Caco-2 (cell line): ENCODE measurements around the gene SLC25A41. TPM values are rescaled to one million over a fixed set of nuclear protein-coding genes. Genes with fewer than 3 reads are reported as not detected.

ENCODE experiments used
- BruUV-seq: library from RNA; stranded (reverse); fragments of 400-500 nt; replicated peaks from 2 replicates; lab custom pipeline; 2021; lab: Mats Ljungman, UMichigan
- CTCF ChIA-PET: fragments of 300-600 bp; sonication (Branson Sonifier 250); formaldehyde crosslinking; loops from one replicate; lab custom pipeline; 2022; ENCODE audit warnings: antibody characterized with exemption; lab: Charles Lee
- POLR2A ChIA-PET: fragments of 300-600 bp; sonication (Branson Sonifier 250); formaldehyde crosslinking; loops from one replicate; lab custom pipeline; 2022; ENCODE audit warnings: antibody characterized with exemption; lab: Charles Lee
- DNase-seq, 2 experiments: peaks; one replicate each; pipeline versions ENCODE4 v3.0.0 to v3.0.0-alpha.2; 2020 to 2022
- H3K27me3 ChIP-seq: replicated peaks from 2 replicates; pipeline ENCODE4 v1.6.0; 2011; ENCODE audit warnings: low read length; ENCODE audit not compliant: control insufficient read depth, insufficient read depth
- H3K36me3 ChIP-seq: 2 replicates; pipeline ENCODE4 v1.5.1; 2011; ENCODE audit warnings: low read length; ENCODE audit not compliant: control insufficient read depth, insufficient read depth
- H3K4me1 ChIP-seq: fragments of 250-450 bp; sonication (Bioruptor Pico); 2 replicates; pipeline ENCODE4 v1.5.1; 2020; ENCODE audit warnings: mild to moderate bottlenecking
- H3K4me3 ChIP-seq: 2 replicates; pipeline ENCODE4 v1.5.1; 2011; ENCODE audit warnings: low read depth, mild to moderate bottlenecking, control low read depth, low read length
- H3K9me3 ChIP-seq: fragments of 250-450 bp; sonication (Bioruptor Pico); 2 replicates; pipeline ENCODE4 v1.5.1; 2020; ENCODE audit warnings: mild to moderate bottlenecking, moderate library complexity
- H3K27ac Mint-ChIP-seq: one replicate; pipeline ENCODE4 v1.8.0; 2022; ENCODE audit warnings: mixed read lengths; ENCODE audit not compliant: unreplicated experiment
- H3K27me3 Mint-ChIP-seq: one replicate; pipeline ENCODE4 v1.8.0; 2022; ENCODE audit warnings: mixed read lengths; ENCODE audit not compliant: insufficient read depth, unreplicated experiment
- H3K36me3 Mint-ChIP-seq: one replicate; pipeline ENCODE4 v1.8.0; 2022; ENCODE audit warnings: mild to moderate bottlenecking, mixed read lengths; ENCODE audit not compliant: insufficient read depth, unreplicated experiment
- H3K4me1 Mint-ChIP-seq: one replicate; pipeline ENCODE4 v1.8.0; 2022; ENCODE audit warnings: low read depth, mixed read lengths; ENCODE audit not compliant: unreplicated experiment
- H3K4me3 Mint-ChIP-seq: one replicate; pipeline ENCODE4 v1.8.0; 2022; ENCODE audit warnings: mild to moderate bottlenecking, moderate library complexity, mixed read lengths; ENCODE audit not compliant: unreplicated experiment
- H3K9me3 Mint-ChIP-seq: one replicate; pipeline ENCODE4 v1.8.0; 2022; ENCODE audit warnings: mixed read lengths; ENCODE audit not compliant: unreplicated experiment
- CTCF ChIP-seq, 2 experiments: fragments of 200-600 bp in 1 of 2; IDR thresholded peaks; 1 replicate in 1 of 2; 2 replicates in 1 of 2; pipeline versions ENCODE4 v1.5.1 to v1.8.0; 2011 to 2022; ENCODE audit warnings: antibody characterized with exemption in 1 of 2, control low read depth in 1 of 2, inconsistent platforms in 1 of 2, low read depth in 1 of 2, low read length in 1 of 2, mild to moderate bottlenecking in 1 of 2, moderate library complexity in 1 of 2; ENCODE audit not compliant: insufficient read depth in 1 of 2, severe bottlenecking in 1 of 2, unreplicated experiment in 1 of 2
- intact Hi-C: fragments of 100-400 bp; cut with micrococcal nuclease; formaldehyde crosslinking; loops from one replicate; pipeline ENCODE4 v1.10.0; 2022; ENCODE audit not compliant: unreplicated experiment
- total RNA-seq: library from RNA; stranded (reverse); gene quantifications from 2 replicates; pipeline ENCODE4 v1.2.3, GENCODE V29; 2022

The SLC25A41 gene
- total RNA-seq, 1 experiment from 2014 or later, result not detected

- H3K4me1 ChIP-seq, result no peaks in the 10 kb centered on the region
- H3K36me3 Mint-ChIP-seq, result peaks cover 53% of the 10 kb centered on the region
- ChIA-PET CTCF (interaction anchor here (1.5 kb wide), 1 partner anchor 12 kb away, joined by 3 read pairs; no protein-coding TSS in a partner anchor), POLR2A (interaction anchor here (0.6 to 2.3 kb wide), 2 partner anchors 9 to 12 kb away, joined by 9 to 11 read pairs; no protein-coding TSS in a partner anchor)
- H3K27me3 Mint-ChIP-seq, result no peaks in the 10 kb centered on the region
- peak within 1 kb of the TSS; percentile 92 for H3K4me3 ChIP-seq
- peaks cover 13% of the 10 kb centered on the region for H3K4me1 Mint-ChIP-seq
- peak; percentile 96 for DNase-seq
- TF ChIP-seq CTCF (IDR thresholded peaks at IDR 0.05; ENCODE audit: insufficient read depth in 1 of 2, low read depth in 1 of 2, low read length in 1 of 2, severe bottlenecking in 1 of 2, unreplicated experiment in 1 of 2), result no peak
- intact Hi-C loops, result loop anchor here (1.0 to 2.0 kb wide), 2 partner anchors 12 to 39 kb away; partner anchors contain the start of gene KHSRP
- no peaks in the 10 kb centered on the region for H3K9me3 Mint-ChIP-seq
- H3K27me3 ChIP-seq, result no peaks in the 10 kb centered on the region
- H3K9me3 ChIP-seq, result no peaks in the 10 kb centered on the region
- peak within 1 kb of the TSS; percentile 95 for H3K27ac Mint-ChIP-seq
- peaks cover 4% of the 10 kb centered on the region for H3K36me3 ChIP-seq
- peak within 1 kb of the TSS; percentile 98 for H3K4me3 Mint-ChIP-seq
- TSS peak; percentile 2 for BruUV-seq
These were observed 30.7 kb upstream of the SLC25A41 start, which contains the start of gene CRB3 for GRCh38 chr19:6464070-6464873. CRB3 (plus strand) TSS chr19:6464271; CDS start chr19:6464702, 431 bp downstream.

- POLR2A ChIA-PET, result interaction anchor here (1.4 kb wide), 1 partner anchor 35 kb away, joined by 9 read pairs; the partner anchor contains the start of gene KHSRP
These were observed 26.7 kb upstream of the SLC25A41 start for GRCh38 chr19:6460099-6460884.

More at GRCh38 chr19:6460099-6460884, 26.7 kb upstream of the SLC25A41 start:
- H3K4me1 Mint-ChIP-seq, result peaks cover 15% of the 10 kb centered on the region
- TSS peak; percentile 70 for BruUV-seq
- H3K27ac Mint-ChIP-seq, result peak overlapping the region; percentile 87
- no peaks in the 10 kb centered on the region for H3K9me3 ChIP-seq
- no peaks in the 10 kb centered on the region for H3K4me1 ChIP-seq
- H3K27me3 Mint-ChIP-seq, result no peaks in the 10 kb centered on the region
- no peaks in the 10 kb centered on the region for H3K27me3 ChIP-seq
- H3K9me3 Mint-ChIP-seq, result no peaks in the 10 kb centered on the region
- CTCF ChIA-PET, result interaction anchor here (0.6 to 0.7 kb wide), 2 partner anchors 35 to 882 kb away, joined by 3 read pairs; partner anchors contain the start of gene KHSRP
- intact Hi-C loops, result loop anchor here (1.0 kb wide), 1 partner anchor 16 kb away; no protein-coding TSS in a partner anchor
- TF ChIP-seq CTCF (IDR thresholded peaks at IDR 0.05; ENCODE audit: insufficient read depth in 1 of 2, low read depth in 1 of 2, low read length in 1 of 2, severe bottlenecking in 1 of 2, unreplicated experiment in 1 of 2), result peak; percentile 55 to 65
- peaks cover 3% of the 10 kb centered on the region for H3K36me3 ChIP-seq
- H3K4me3 Mint-ChIP-seq, result peak overlapping the region; percentile 86
- DNase-seq, result peak; percentile 98
- H3K4me3 ChIP-seq, result peak overlapping the region; percentile 50
- H3K36me3 Mint-ChIP-seq, result peaks cover 37% of the 10 kb centered on the region
